GM12874 (cell line): ENCODE results near the gene SMARCA5.
A peak's percentile ranks its signal among the peaks of the same experiment; 100 is the strongest.

Source experiments
- CTCF ChIP-seq: IDR thresholded peaks from 2 replicates; pipeline ENCODE4 v1.5.1; 2011; ENCODE audit warnings: low read depth, mild to moderate bottlenecking, control low read depth, low read length, moderate library complexity; ENCODE audit not compliant: insufficient read depth

The SMARCA5 gene

GRCh38 chr4:143538979-143539669, 25.6 kb downstream of the SMARCA5 start:
- TF ChIP-seq CTCF = no peak

- no peak for TF ChIP-seq CTCF
Observed at GRCh38 chr4:143539670-143540023, 26.1 kb downstream of the SMARCA5 start.

GRCh38 chr4:143549928-143550327, 36.4 kb downstream of the SMARCA5 start:
- no peak for TF ChIP-seq CTCF

- no peak for TF ChIP-seq CTCF
Observed at GRCh38 chr4:143554728-143555597, 41.5 kb downstream of the SMARCA5 start.

GRCh38 chr4:143555676-143556075, 42.2 kb downstream of the SMARCA5 start:
- TF ChIP-seq CTCF = no peak

GRCh38 chr4:143558286-143558685, 44.8 kb downstream of the SMARCA5 start:
- TF ChIP-seq CTCF = no peak

GRCh38 chr4:143558823-143559756, 45.6 kb downstream of the SMARCA5 start:
- peak; percentile 64 for TF ChIP-seq CTCF
